Measurements from ENCODE around the gene MTRF1. TPM values are rescaled to one million over a fixed set of nuclear protein-coding genes. Genes with fewer than 3 reads are reported as not detected.
"Not testable (repeated sequence)": the region's sequence is repeated elsewhere in the genome, so short reads cannot be mapped to it uniquely, and the experiment has no call there.

MTRF1 gene
- total RNA-seq, 4 donors from 2014 or later, result 7.0 to 12.9 (median 7.6) TPM

GRCh38 chr13:41186481-41186880 lies 76.9 kb downstream of the MTRF1 start:
- Histone ChIP-seq H3K4me1 (peaks cover 5% of the 10 kb centered on the region), H3K9me3 (no peaks in the 10 kb centered on the region), H3K27me3 (no peaks in the 10 kb centered on the region), H3K36me3 (no peaks in the 10 kb centered on the region), H3K4me3 (no peak overlapping the region), H3K27ac (no peak overlapping the region)
- WGBS, result 88% methylated on average over 3 of the region's 3 CpGs
- TF ChIP-seq POLR2A (IDR thresholded peaks at IDR 0.05) (no peak), EP300 (IDR thresholded peaks at IDR 0.05) (no peak), POLR2AphosphoS5 (IDR thresholded peaks at IDR 0.05) (no peak), CTCF (IDR thresholded peaks at IDR 0.05) (no peak)
- no peak for DNase-seq (ENCODE audit: low spot score in 2 of 2)

- DNase-seq (ENCODE audit: low spot score in 2 of 2), result no peak
- no peaks in the 10 kb centered on the region for H3K27me3 ChIP-seq
- TF ChIP-seq CTCF (IDR thresholded peaks at IDR 0.05) (no peak), POLR2A (IDR thresholded peaks at IDR 0.05) (no peak), POLR2AphosphoS5 (IDR thresholded peaks at IDR 0.05) (no peak), EP300 (IDR thresholded peaks at IDR 0.05) (no peak)
These were observed 81.1 kb downstream of the MTRF1 start for GRCh38 chr13:41182231-41182630.

GRCh38 chr13:41179593-41180250 lies 83.7 kb downstream of the MTRF1 start:
- TF ChIP-seq EP300 (IDR thresholded peaks at IDR 0.05), result no peak
- TF ChIP-seq POLR2AphosphoS5 (IDR thresholded peaks at IDR 0.05), result no peak
- no peaks in the 10 kb centered on the region for H3K36me3 ChIP-seq
- WGBS, result 79% methylated on average over 4 of the region's 4 CpGs

More at GRCh38 chr13:41182231-41182630, 81.1 kb downstream of the MTRF1 start:
- Histone ChIP-seq H3K4me1 (no peaks in the 10 kb centered on the region), H3K9me3 (no peaks in the 10 kb centered on the region), H3K4me3 (no peak overlapping the region), H3K27ac (no peak overlapping the region), H3K36me3 (no peaks in the 10 kb centered on the region)

GRCh38 chr13:41178040-41178439 lies 85.3 kb downstream of the MTRF1 start:
- TF ChIP-seq CTCF (IDR thresholded peaks at IDR 0.05), result no peak
- TF ChIP-seq POLR2A (IDR thresholded peaks at IDR 0.05), result no peak
- TF ChIP-seq EP300 (IDR thresholded peaks at IDR 0.05), result no peak
- no peak for TF ChIP-seq POLR2AphosphoS5 (IDR thresholded peaks at IDR 0.05)
- no peak overlapping the region for H3K27ac ChIP-seq

More at GRCh38 chr13:41179593-41180250, 83.7 kb downstream of the MTRF1 start:
- no peak overlapping the region for H3K4me3 ChIP-seq
- H3K9me3 ChIP-seq, result no peaks in the 10 kb centered on the region
- DNase-seq (ENCODE audit: low spot score in 2 of 2), result no peak
- H3K4me1 ChIP-seq, result no peaks in the 10 kb centered on the region
- H3K27ac ChIP-seq, result no peak overlapping the region
- no peaks in the 10 kb centered on the region for H3K27me3 ChIP-seq

GRCh38 chr13:41177616-41178015 lies 85.8 kb downstream of the MTRF1 start:
- Histone ChIP-seq H3K4me3 (no peak overlapping the region), H3K27ac (no peak overlapping the region)
- 45% methylated on average over 2 of the region's 2 CpGs for WGBS

More at GRCh38 chr13:41178040-41178439, 85.3 kb downstream of the MTRF1 start:
- Histone ChIP-seq H3K4me1 (no peaks in the 10 kb centered on the region), H3K27me3 (no peaks in the 10 kb centered on the region), H3K4me3 (no peak overlapping the region), H3K9me3 (no peaks in the 10 kb centered on the region), H3K36me3 (no peaks in the 10 kb centered on the region)
- DNase-seq (ENCODE audit: low spot score in 2 of 2), result no peak
- 86% methylated on average over 7 of the region's 7 CpGs for WGBS

GRCh38 chr13:41175576-41175975 lies 87.8 kb downstream of the MTRF1 start:
- H3K4me3 ChIP-seq; H3K4me1 ChIP-seq; H3K36me3 ChIP-seq; DNase-seq (ENCODE audit: low spot score in 2 of 2); H3K9me3 ChIP-seq; H3K27ac ChIP-seq; H3K27me3 ChIP-seq: not testable (repeated sequence)
- 95% methylated on average over 8 of the region's 8 CpGs for WGBS

More at GRCh38 chr13:41177616-41178015, 85.8 kb downstream of the MTRF1 start:
- no peaks in the 10 kb centered on the region for H3K36me3 ChIP-seq
- H3K4me1 ChIP-seq, result no peaks in the 10 kb centered on the region
- DNase-seq (ENCODE audit: low spot score in 2 of 2), result no peak
- no peaks in the 10 kb centered on the region for H3K27me3 ChIP-seq
- no peak for TF ChIP-seq CTCF (IDR thresholded peaks at IDR 0.05)
- no peak for TF ChIP-seq EP300 (IDR thresholded peaks at IDR 0.05)
- TF ChIP-seq POLR2A (IDR thresholded peaks at IDR 0.05), result no peak
- no peak for TF ChIP-seq POLR2AphosphoS5 (IDR thresholded peaks at IDR 0.05)
- no peaks in the 10 kb centered on the region for H3K9me3 ChIP-seq

Other genes starting within 250 kb of the MTRF1 start
- gene ELF1, start 244.3 kb downstream of the MTRF1 start, total RNA-seq, result 100 to 1,000 TPM in 3 of 4 donors, 10 to 100 TPM in 1; 81.7 to 123 (median 111) TPM
- 10 to 100 TPM in 3 of 4 donors, 1 to 10 TPM in 1; 6.1 to 14.6 (median 11.5) TPM for gene WBP4, start 202.1 kb downstream of the MTRF1 start, total RNA-seq
- gene KBTBD6, start 130.8 kb downstream of the MTRF1 start, total RNA-seq, result 1 to 10 TPM; 3.7 to 7.3 (median 5.0) TPM
- gene KBTBD7, start 69.0 kb downstream of the MTRF1 start, total RNA-seq, result 1 to 10 TPM; 4.5 to 8.0 (median 6.0) TPM
- gene NAA16, start 47.7 kb upstream of the MTRF1 start, total RNA-seq, result 10 to 100 TPM; 14.3 to 41.0 (median 22.6) TPM
- 100 to 1,000 TPM in 2 of 4 donors, 10 to 100 TPM in 2; 65.5 to 145 (median 85.7) TPM for gene RGCC, start 194.0 kb upstream of the MTRF1 start, total RNA-seq

Data from suprapubic skin (tissue), 4 donors.